HuH-7.5 (cell line): ENCODE measurements around the gene MIF4GD.
"Not testable (repeated sequence)": the region's sequence is repeated elsewhere in the genome, so short reads cannot be mapped to it uniquely, and the experiment has no call there.

Source experiments
- DNase-seq: peaks from one replicate; pipeline ENCODE4 v3.0.0; 2011; ENCODE audit warnings: low spot score

The MIF4GD gene

GRCh38 chr17:75260641-75261335 lies 10.2 kb downstream of the MIF4GD start:
- DNase-seq: no peak

GRCh38 chr17:75257228-75257627 lies 13.8 kb downstream of the MIF4GD start:
- DNase-seq: not testable (repeated sequence)

- DNase-seq: not testable (repeated sequence)
These were observed 14.9 kb downstream of the MIF4GD start for GRCh38 chr17:75255954-75256698.

- DNase-seq: no peak
These were observed 18.8 kb downstream of the MIF4GD start for GRCh38 chr17:75252039-75252816.

- no peak for DNase-seq
These were observed 21.0 kb downstream of the MIF4GD start for GRCh38 chr17:75250009-75250471.

- DNase-seq: no peak
These were observed 21.5 kb downstream of the MIF4GD start for GRCh38 chr17:75249564-75249963.

- no peak for DNase-seq
These were observed 24.6 kb downstream of the MIF4GD start for GRCh38 chr17:75246404-75246803.

GRCh38 chr17:75245011-75245410 lies 26.0 kb downstream of the MIF4GD start:
- DNase-seq: no peak

GRCh38 chr17:75244133-75244866 lies 26.7 kb downstream of the MIF4GD start:
- DNase-seq: no peak

GRCh38 chr17:75242461-75243042 lies 28.5 kb downstream of the MIF4GD start:
- DNase-seq: no peak

GRCh38 chr17:75241996-75242460 lies 29.0 kb downstream of the MIF4GD start:
- DNase-seq: no peak

GRCh38 chr17:75241502-75241901 lies 29.5 kb downstream of the MIF4GD start:
- no peak for DNase-seq

- DNase-seq: no peak
These were observed 29.9 kb downstream of the MIF4GD start for GRCh38 chr17:75241143-75241430.

- DNase-seq: peak; percentile 78
These were observed 30.5 kb downstream of the MIF4GD start for GRCh38 chr17:75240394-75241142.

- no peak for DNase-seq
These were observed 31.1 kb downstream of the MIF4GD start for GRCh38 chr17:75239778-75240393.

- no peak for DNase-seq
These were observed 31.8 kb downstream of the MIF4GD start for GRCh38 chr17:75239214-75239613.

- DNase-seq: peak; percentile 84
These were observed 32.3 kb downstream of the MIF4GD start for GRCh38 chr17:75238684-75239191.

- no peak for DNase-seq
These were observed 32.9 kb downstream of the MIF4GD start for GRCh38 chr17:75238020-75238580.

- DNase-seq: no peak
These were observed 33.7 kb downstream of the MIF4GD start for GRCh38 chr17:75237100-75238014.
